Ishikawa (cell line): ENCODE data around the gene SPOCK1.

Source experiments
- CEBPB ChIP-seq: IDR thresholded peaks from 2 replicates; pipeline ENCODE4 v1.6.1; 2012
- CREB1 ChIP-seq: IDR thresholded peaks from 2 replicates; pipeline ENCODE4 v1.6.1; 2012; ENCODE audit warnings: low read depth
- EGR1 ChIP-seq: IDR thresholded peaks from 2 replicates; pipeline ENCODE4 v1.6.1; 2012
- EP300 ChIP-seq: IDR thresholded peaks from 2 replicates; pipeline ENCODE4 v1.6.1; 2012; ENCODE audit warnings: borderline replicate concordance
- FOXM1 ChIP-seq: IDR thresholded peaks from 2 replicates; pipeline ENCODE4 v1.6.1; 2012; ENCODE audit warnings: low read depth, borderline replicate concordance
- MAX ChIP-seq: IDR thresholded peaks from 2 replicates; pipeline ENCODE4 v1.6.1; 2012
- NFIC ChIP-seq: IDR thresholded peaks from 2 replicates; pipeline ENCODE4 v1.6.1; 2012
- RAD21 ChIP-seq: IDR thresholded peaks from 2 replicates; pipeline ENCODE4 v1.6.1; 2012; ENCODE audit warnings: low read depth
- REST ChIP-seq: IDR thresholded peaks from 2 replicates; pipeline ENCODE4 v1.6.1; 2012; ENCODE audit warnings: low read depth, mild to moderate bottlenecking
- TAF1 ChIP-seq: IDR thresholded peaks from 2 replicates; pipeline ENCODE4 v1.6.1; 2012; ENCODE audit warnings: low read depth, mild to moderate bottlenecking
- TCF12 ChIP-seq: IDR thresholded peaks from 2 replicates; pipeline ENCODE4 v1.6.1; 2012; ENCODE audit warnings: low read depth
- TEAD4 ChIP-seq: IDR thresholded peaks from 2 replicates; pipeline ENCODE4 v1.6.1; 2012
- USF1 ChIP-seq: IDR thresholded peaks from 2 replicates; pipeline ENCODE4 v1.6.1; 2012
- YY1 ChIP-seq: IDR thresholded peaks from 2 replicates; pipeline ENCODE4 v1.6.1; 2012; ENCODE audit warnings: low read depth
- ZBTB7A ChIP-seq: IDR thresholded peaks from 2 replicates; pipeline ENCODE4 v1.6.1; 2012; ENCODE audit warnings: low read depth

SPOCK1 gene

GRCh38 chr5:137164536-137164935, 334.6 kb downstream of the SPOCK1 start:
- no peak for TF ChIP-seq RAD21
- TF ChIP-seq NFIC: no peak
- TF ChIP-seq CREB1: no peak
- TF ChIP-seq EP300: no peak
- TF ChIP-seq YY1: no peak
- no peak for TF ChIP-seq EGR1
- no peak for TF ChIP-seq MAX

GRCh38 chr5:137158691-137159090, 340.4 kb downstream of the SPOCK1 start:
- TF ChIP-seq NFIC (no peak), EP300 (no peak), CEBPB (no peak), EGR1 (no peak), USF1 (no peak)

- TF ChIP-seq NFIC (no peak), YY1 (no peak), FOXM1 (no peak), RAD21 (no peak), USF1 (no peak), CEBPB (no peak), TAF1 (no peak), ZBTB7A (no peak), REST (no peak), CREB1 (no peak), TCF12 (no peak), EP300 (no peak), EGR1 (no peak)
Observed at GRCh38 chr5:137156180-137156579, 342.9 kb downstream of the SPOCK1 start.

GRCh38 chr5:137155261-137156000, 343.7 kb downstream of the SPOCK1 start:
- no peak for TF ChIP-seq CREB1
- no peak for TF ChIP-seq FOXM1
- TF ChIP-seq MAX: no peak
- TF ChIP-seq CEBPB: no peak
- TF ChIP-seq USF1: no peak
- TF ChIP-seq RAD21: no peak
- TF ChIP-seq NFIC: no peak
- no peak for TF ChIP-seq EGR1

- TF ChIP-seq REST: no peak
- no peak for TF ChIP-seq CEBPB
- TF ChIP-seq EGR1: no peak
- TF ChIP-seq RAD21: no peak
Observed at GRCh38 chr5:137152616-137153015, 346.5 kb downstream of the SPOCK1 start.

GRCh38 chr5:137148655-137149054, 350.5 kb downstream of the SPOCK1 start:
- TF ChIP-seq TAF1: no peak
- no peak for TF ChIP-seq EGR1
- TF ChIP-seq ZBTB7A: no peak
- no peak for TF ChIP-seq USF1
- TF ChIP-seq MAX: no peak
- no peak for TF ChIP-seq NFIC
- no peak for TF ChIP-seq CEBPB
- no peak for TF ChIP-seq FOXM1
- no peak for TF ChIP-seq REST
- TF ChIP-seq EP300: no peak
- no peak for TF ChIP-seq YY1
- TF ChIP-seq RAD21: no peak
- TF ChIP-seq TCF12: no peak
- no peak for TF ChIP-seq TEAD4
- no peak for TF ChIP-seq CREB1
